NCI-H2107 (cell line): Measurements from ENCODE around the gene RNGTT.
"Not testable (repeated sequence)": the region's sequence is repeated elsewhere in the genome, so short reads cannot be mapped to it uniquely, and the experiment has no call there.

Experiments
- DNase-seq: peaks from one replicate; lab custom pipeline; 2025; lab: John Stamatoyannopoulos, UW

The RNGTT gene

GRCh38 chr6:88963139-88964090, at the start of gene RNGTT:
Gene RNGTT, minus strand, starts transcription at chr6:88963618. Its CDS starts 209 bp downstream, at chr6:88963409.
- peak; percentile 96 for DNase-seq

GRCh38 chr6:89011436-89011835, 48.0 kb upstream of the RNGTT start:
- DNase-seq, result no peak

- DNase-seq, result no peak
These were observed 47.4 kb upstream of the RNGTT start for GRCh38 chr6:89010825-89011224.

- no peak for DNase-seq
These were observed 46.2 kb upstream of the RNGTT start for GRCh38 chr6:89009624-89010059.

GRCh38 chr6:89008815-89009374, 45.5 kb upstream of the RNGTT start:
- DNase-seq, result no peak

- no peak for DNase-seq
These were observed 44.8 kb upstream of the RNGTT start for GRCh38 chr6:89008001-89008814.

- no peak for DNase-seq
These were observed 44.0 kb upstream of the RNGTT start for GRCh38 chr6:89007209-89008000.

GRCh38 chr6:89002523-89002922, 39.1 kb upstream of the RNGTT start:
- no peak for DNase-seq

GRCh38 chr6:88997327-88997726, 33.9 kb upstream of the RNGTT start:
- DNase-seq, result no peak

GRCh38 chr6:88992741-88993552, 29.5 kb upstream of the RNGTT start:
- no peak for DNase-seq

- no peak for DNase-seq
These were observed 25.8 kb upstream of the RNGTT start for GRCh38 chr6:88989215-88989614.

- no peak for DNase-seq
These were observed 24.5 kb upstream of the RNGTT start for GRCh38 chr6:88987922-88988321.

- DNase-seq, result no peak
These were observed 22.5 kb upstream of the RNGTT start for GRCh38 chr6:88985901-88986300.

- DNase-seq, result no peak
These were observed 21.2 kb upstream of the RNGTT start for GRCh38 chr6:88984606-88985005.

GRCh38 chr6:88984152-88984551, 20.7 kb upstream of the RNGTT start:
- DNase-seq, result no peak

GRCh38 chr6:88983532-88983931, 20.1 kb upstream of the RNGTT start:
- DNase-seq, result no peak

GRCh38 chr6:88983129-88983528, 19.7 kb upstream of the RNGTT start:
- DNase-seq, result not testable (repeated sequence)

GRCh38 chr6:88982720-88983119, 19.3 kb upstream of the RNGTT start:
- DNase-seq, result no peak

GRCh38 chr6:88975369-88975768, 12.0 kb upstream of the RNGTT start:
- no peak for DNase-seq

GRCh38 chr6:88972504-88973423, 9.3 kb upstream of the RNGTT start:
- no peak for DNase-seq
